GM10266 (cell line): Measurements from ENCODE around the gene GUCY2C.

Source experiments
- DNase-seq: peaks from one replicate; pipeline ENCODE4 v3.0.0; 2012; ENCODE audit errors: extremely low spot score
- CTCF ChIP-seq: IDR thresholded peaks from 2 replicates; pipeline ENCODE4 v1.5.1; 2012; ENCODE audit warnings: mild to moderate bottlenecking, low read depth; ENCODE audit not compliant: control insufficient read depth, insufficient read depth; ENCODE audit errors: missing control alignments

The GUCY2C gene

GRCh38 chr12:14656846-14657245, 39.6 kb downstream of the GUCY2C start:
- no peak for DNase-seq
- TF ChIP-seq CTCF: no peak

- DNase-seq: no peak
- no peak for TF ChIP-seq CTCF
Measured at GRCh38 chr12:14655284-14655683, 41.1 kb downstream of the GUCY2C start.

- no peak for TF ChIP-seq CTCF
- no peak for DNase-seq
Measured at GRCh38 chr12:14654842-14655241, 41.6 kb downstream of the GUCY2C start.

GRCh38 chr12:14654416-14654815, 42.0 kb downstream of the GUCY2C start:
- DNase-seq: no peak

GRCh38 chr12:14652483-14652882, 43.9 kb downstream of the GUCY2C start:
- no peak for TF ChIP-seq CTCF

More at GRCh38 chr12:14654416-14654815, 42.0 kb downstream of the GUCY2C start:
- TF ChIP-seq CTCF: no peak

GRCh38 chr12:14651371-14651770, 45.0 kb downstream of the GUCY2C start:
- no peak for TF ChIP-seq CTCF
- DNase-seq: no peak

More at GRCh38 chr12:14652483-14652882, 43.9 kb downstream of the GUCY2C start:
- no peak for DNase-seq

GRCh38 chr12:14650789-14651188, 45.6 kb downstream of the GUCY2C start:
- no peak for TF ChIP-seq CTCF
- no peak for DNase-seq
